OCI-LY7 (cell line): ENCODE data around the gene CPNE4.

ENCODE experiments used
- CTCF ChIP-seq: fragments of 200-600 bp; sonication (generic); conservative IDR thresholded peaks from 2 replicates; pipeline ENCODE4 v1.5.1; 2014; ENCODE audit warnings: mild to moderate bottlenecking, antibody characterized with exemption, low read length, moderate library complexity, mixed read lengths
- EZH2phosphoT487 ChIP-seq: fragments of 200-600 bp; sonication (generic); IDR thresholded peaks from 2 replicates; pipeline ENCODE4 v1.6.1; 2018; ENCODE audit warnings: low read depth, borderline replicate concordance, mild to moderate bottlenecking, mixed run types, antibody characterized with exemption, low read length, moderate library complexity, mixed read lengths

- TF ChIP-seq CTCF (no peak), EZH2phosphoT487 (no peak)
Observed at GRCh38 chr3:131484496-131485111, 550.2 kb downstream of the CPNE4 start.
